Suprapubic skin (tissue), 4 donors: ENCODE measurements around the gene LSM3. TPM values are rescaled to one million over a fixed set of nuclear protein-coding genes. Genes with fewer than 3 reads are reported as not detected.

Source experiments
- DNase-seq, 2 donors: peaks; one replicate each; pipeline ENCODE4 v3.0.0-alpha.2; 2019; ENCODE audit warnings: low spot score in 2 of 2
- H3K27ac ChIP-seq: fragments of 200-600 bp; sonication (generic); one replicate; pipeline ENCODE4 v1.5.1; 2019
- H3K27me3 ChIP-seq: fragments of 200-600 bp; sonication (generic); one replicate; pipeline ENCODE4 v1.5.1; 2019
- H3K36me3 ChIP-seq: fragments of 200-600 bp; sonication (generic); one replicate; pipeline ENCODE4 v1.5.1; 2019
- H3K4me1 ChIP-seq: fragments of 200-600 bp; sonication (generic); one replicate; pipeline ENCODE4 v1.5.1; 2019
- H3K4me3 ChIP-seq: fragments of 200-600 bp; sonication (generic); one replicate; pipeline ENCODE4 v1.5.1; 2019; ENCODE audit warnings: mild to moderate bottlenecking
- H3K9me3 ChIP-seq: fragments of 200-600 bp; sonication (generic); one replicate; pipeline ENCODE4 v1.5.1; 2019
- CTCF ChIP-seq, 2 donors: fragments of 200-600 bp in 1 of 2; fragments of 450-650 bp in 1 of 2; sonication (generic) in 1 of 2; IDR thresholded peaks; one replicate each; pipeline ENCODE4 v1.5.1; 2016 to 2019; ENCODE audit warnings: antibody characterized with exemption in 2 of 2, mild to moderate bottlenecking in 1 of 2, moderate library complexity in 1 of 2
- EP300 ChIP-seq: sonication (generic); formaldehyde crosslinking; IDR thresholded peaks from one replicate; pipeline ENCODE4 v1.6.1; 2017; ENCODE audit warnings: antibody characterized with exemption
- POLR2A ChIP-seq, 2 donors: fragments of 450-650 bp; IDR thresholded peaks; one replicate each; pipeline ENCODE4 v1.6.1; 2017; ENCODE audit warnings: antibody characterized with exemption in 2 of 2, mild to moderate bottlenecking in 2 of 2, moderate library complexity in 2 of 2
- POLR2AphosphoS5 ChIP-seq, 3 donors: sonication (generic); formaldehyde crosslinking; IDR thresholded peaks; one replicate each; pipeline ENCODE4 v1.6.1; 2017; ENCODE audit warnings: antibody characterized with exemption in 3 of 3
- WGBS: methylation state at CpG from one replicate; pipeline ENCODE4 v1.1.5; 2018; 5-methylcytosine and 5-hydroxymethylcytosine counted together
- total RNA-seq, 4 donors: library from RNA; depleted of rRNA; stranded (reverse); fragments of >200 nt; gene quantifications; one replicate each; pipeline ENCODE4 v1.1.0, GENCODE V29; 2016

LSM3 gene
- total RNA-seq, 4 donors from 2014 or later: 5.5 to 10.7 (median 8.9) TPM

GRCh38 chr3:14151471-14152083, 27.0 kb upstream of the LSM3 start:
- 89% methylated on average over 12 of the region's 12 CpGs for WGBS
- Histone ChIP-seq H3K36me3 (peaks cover 79% of the 10 kb centered on the region), H3K4me3 (no peak overlapping the region), H3K27ac (no peak overlapping the region), H3K4me1 (no peaks in the 10 kb centered on the region), H3K27me3 (no peaks in the 10 kb centered on the region), H3K9me3 (no peaks in the 10 kb centered on the region)
- DNase-seq: no peak
- TF ChIP-seq POLR2A (IDR thresholded peaks at IDR 0.05) (no peak), POLR2AphosphoS5 (IDR thresholded peaks at IDR 0.05) (no peak), EP300 (no peak), CTCF (IDR thresholded peaks at IDR 0.05) (no peak)

- H3K4me1 ChIP-seq: no peaks in the 10 kb centered on the region
- no peaks in the 10 kb centered on the region for H3K27me3 ChIP-seq
- no peak for DNase-seq
- TF ChIP-seq POLR2A (IDR thresholded peaks at IDR 0.05): no peak
- peaks cover 80% of the 10 kb centered on the region for H3K36me3 ChIP-seq
- H3K9me3 ChIP-seq: no peaks in the 10 kb centered on the region
- no peak overlapping the region for H3K27ac ChIP-seq
- H3K4me3 ChIP-seq: no peak overlapping the region
- 86% methylated on average over 11 of the region's 11 CpGs for WGBS
Observed at GRCh38 chr3:14152233-14152962, 26.2 kb upstream of the LSM3 start.

GRCh38 chr3:14152963-14153355, 25.7 kb upstream of the LSM3 start:
- Histone ChIP-seq H3K9me3 (no peaks in the 10 kb centered on the region), H3K27ac (no peak overlapping the region), H3K4me1 (no peaks in the 10 kb centered on the region), H3K27me3 (no peaks in the 10 kb centered on the region), H3K36me3 (peaks cover 80% of the 10 kb centered on the region), H3K4me3 (no peak overlapping the region)
- DNase-seq: no peak
- WGBS: 67% methylated on average over 4 of the region's 4 CpGs
- TF ChIP-seq POLR2A (IDR thresholded peaks at IDR 0.05) (no peak), EP300 (no peak), CTCF (IDR thresholded peaks at IDR 0.05) (no peak), POLR2AphosphoS5 (IDR thresholded peaks at IDR 0.05) (no peak)

GRCh38 chr3:14153663-14154062, 25.0 kb upstream of the LSM3 start:
- 89% methylated on average over 6 of the region's 6 CpGs for WGBS
- H3K27me3 ChIP-seq: no peaks in the 10 kb centered on the region
- no peak overlapping the region for H3K4me3 ChIP-seq
- no peak overlapping the region for H3K27ac ChIP-seq
- H3K4me1 ChIP-seq: no peaks in the 10 kb centered on the region
- DNase-seq: peak in 1 of 2 donors; percentile 52
- H3K9me3 ChIP-seq: no peaks in the 10 kb centered on the region
- no peak for TF ChIP-seq CTCF (IDR thresholded peaks at IDR 0.05)
- TF ChIP-seq POLR2A (IDR thresholded peaks at IDR 0.05): no peak
- no peak for TF ChIP-seq POLR2AphosphoS5 (IDR thresholded peaks at IDR 0.05)
- TF ChIP-seq EP300: no peak
- H3K36me3 ChIP-seq: peaks cover 80% of the 10 kb centered on the region

- Histone ChIP-seq H3K36me3 (peaks cover 84% of the 10 kb centered on the region), H3K27me3 (no peaks in the 10 kb centered on the region), H3K4me1 (no peaks in the 10 kb centered on the region), H3K27ac (no peak overlapping the region), H3K9me3 (no peaks in the 10 kb centered on the region), H3K4me3 (no peak overlapping the region)
- TF ChIP-seq POLR2A (IDR thresholded peaks at IDR 0.05) (no peak), EP300 (no peak), CTCF (IDR thresholded peaks at IDR 0.05) (no peak), POLR2AphosphoS5 (IDR thresholded peaks at IDR 0.05) (no peak)
- WGBS: 84% methylated on average over 5 of the region's 5 CpGs
- no peak for DNase-seq
Observed at GRCh38 chr3:14154276-14154675, 24.3 kb upstream of the LSM3 start.
